Skeletal muscle satellite cell (primary cell): ENCODE measurements around the gene PRKG2.

ENCODE experiments used
- H3K27me3 ChIP-seq: 2 replicates; pipeline ENCODE4 v1.7.0; 2013; ENCODE audit warnings: low read length; ENCODE audit not compliant: control insufficient read depth, insufficient read depth
- H3K36me3 ChIP-seq: 2 replicates; pipeline ENCODE4 v1.7.0; 2013; ENCODE audit warnings: mild to moderate bottlenecking, control low read depth, low read length; ENCODE audit not compliant: insufficient read depth
- H3K4me1 ChIP-seq: 2 replicates; pipeline ENCODE4 v1.7.0; 2013; ENCODE audit warnings: low read length; ENCODE audit not compliant: control insufficient read depth, insufficient read depth
- H3K4me2 ChIP-seq: 2 replicates; pipeline ENCODE4 v1.7.0; 2013; ENCODE audit warnings: mild to moderate bottlenecking, low read length
- H3K4me3 ChIP-seq: 2 replicates; pipeline ENCODE4 v1.7.0; 2013; ENCODE audit warnings: low read length
- H3K9ac ChIP-seq: 2 replicates; pipeline ENCODE4 v1.7.0; 2013; ENCODE audit warnings: mild to moderate bottlenecking, low read depth, low read length, moderate library complexity
- H3K9me3 ChIP-seq: replicated peaks from 2 replicates; pipeline ENCODE4 v1.7.0; 2013; ENCODE audit warnings: mild to moderate bottlenecking, control low read depth, low read length

The PRKG2 gene

GRCh38 chr4:81118086-81118485 is 96.9 kb downstream of the PRKG2 start:
- Histone ChIP-seq H3K27me3 (no peaks in the 10 kb centered on the region), H3K9ac (no peak overlapping the region), H3K9me3 (no peaks in the 10 kb centered on the region), H3K4me1 (no peaks in the 10 kb centered on the region), H3K4me2 (no peak overlapping the region), H3K4me3 (no peak overlapping the region), H3K36me3 (no peaks in the 10 kb centered on the region)

- H3K9me3 ChIP-seq = no peaks in the 10 kb centered on the region
- no peak overlapping the region for H3K4me2 ChIP-seq
- no peaks in the 10 kb centered on the region for H3K27me3 ChIP-seq
- no peak overlapping the region for H3K4me3 ChIP-seq
- no peak overlapping the region for H3K9ac ChIP-seq
- no peaks in the 10 kb centered on the region for H3K36me3 ChIP-seq
- no peaks in the 10 kb centered on the region for H3K4me1 ChIP-seq
Observed at GRCh38 chr4:81116566-81116965, 98.5 kb downstream of the PRKG2 start.

- no peak overlapping the region for H3K4me3 ChIP-seq
- no peaks in the 10 kb centered on the region for H3K36me3 ChIP-seq
- no peak overlapping the region for H3K4me2 ChIP-seq
- no peak overlapping the region for H3K9ac ChIP-seq
- no peaks in the 10 kb centered on the region for H3K4me1 ChIP-seq
- no peaks in the 10 kb centered on the region for H3K9me3 ChIP-seq
- no peaks in the 10 kb centered on the region for H3K27me3 ChIP-seq
Observed at GRCh38 chr4:81113024-81113423, 102.0 kb downstream of the PRKG2 start.

- no peaks in the 10 kb centered on the region for H3K27me3 ChIP-seq
- H3K4me3 ChIP-seq = no peak overlapping the region
- no peaks in the 10 kb centered on the region for H3K36me3 ChIP-seq
- H3K4me2 ChIP-seq = no peak overlapping the region
- H3K9me3 ChIP-seq = no peaks in the 10 kb centered on the region
- no peak overlapping the region for H3K9ac ChIP-seq
- no peaks in the 10 kb centered on the region for H3K4me1 ChIP-seq
Observed at GRCh38 chr4:81109356-81109755, 105.7 kb downstream of the PRKG2 start.

- Histone ChIP-seq H3K9ac (no peak overlapping the region), H3K4me2 (no peak overlapping the region), H3K27me3 (no peaks in the 10 kb centered on the region), H3K36me3 (no peaks in the 10 kb centered on the region), H3K4me3 (no peak overlapping the region), H3K4me1 (no peaks in the 10 kb centered on the region), H3K9me3 (no peaks in the 10 kb centered on the region)
Observed at GRCh38 chr4:81106150-81106549, 108.9 kb downstream of the PRKG2 start.

GRCh38 chr4:81102107-81102506 is 112.9 kb downstream of the PRKG2 start:
- Histone ChIP-seq H3K9ac (no peak overlapping the region), H3K9me3 (no peaks in the 10 kb centered on the region), H3K36me3 (no peaks in the 10 kb centered on the region), H3K4me3 (no peak overlapping the region), H3K27me3 (no peaks in the 10 kb centered on the region), H3K4me1 (no peaks in the 10 kb centered on the region), H3K4me2 (no peak overlapping the region)

GRCh38 chr4:81096566-81096965 is 118.5 kb downstream of the PRKG2 start:
- H3K36me3 ChIP-seq = no peaks in the 10 kb centered on the region
- H3K4me2 ChIP-seq = no peak overlapping the region
- H3K4me3 ChIP-seq = no peak overlapping the region
- no peaks in the 10 kb centered on the region for H3K4me1 ChIP-seq
- H3K9me3 ChIP-seq = no peaks in the 10 kb centered on the region
- H3K27me3 ChIP-seq = no peaks in the 10 kb centered on the region
- H3K9ac ChIP-seq = no peak overlapping the region

GRCh38 chr4:81095389-81095788 is 119.6 kb downstream of the PRKG2 start:
- no peaks in the 10 kb centered on the region for H3K36me3 ChIP-seq
- no peaks in the 10 kb centered on the region for H3K4me1 ChIP-seq
- no peaks in the 10 kb centered on the region for H3K27me3 ChIP-seq
- H3K9me3 ChIP-seq = no peaks in the 10 kb centered on the region
- no peak overlapping the region for H3K4me2 ChIP-seq
- H3K9ac ChIP-seq = no peak overlapping the region
- no peak overlapping the region for H3K4me3 ChIP-seq

GRCh38 chr4:81093720-81094401 is 121.2 kb downstream of the PRKG2 start:
- H3K4me3 ChIP-seq = no peak overlapping the region
- no peaks in the 10 kb centered on the region for H3K27me3 ChIP-seq
- H3K4me2 ChIP-seq = no peak overlapping the region
- no peaks in the 10 kb centered on the region for H3K4me1 ChIP-seq
- H3K9me3 ChIP-seq = no peaks in the 10 kb centered on the region
- H3K9ac ChIP-seq = no peak overlapping the region
- no peaks in the 10 kb centered on the region for H3K36me3 ChIP-seq

GRCh38 chr4:81085979-81086378 is 129.0 kb downstream of the PRKG2 start:
- Histone ChIP-seq H3K4me1 (peaks cover 5% of the 10 kb centered on the region), H3K27me3 (no peaks in the 10 kb centered on the region), H3K4me3 (no peak overlapping the region), H3K9me3 (no peaks in the 10 kb centered on the region), H3K36me3 (no peaks in the 10 kb centered on the region), H3K4me2 (no peak overlapping the region), H3K9ac (no peak overlapping the region)

- no peaks in the 10 kb centered on the region for H3K9me3 ChIP-seq
- peaks cover 5% of the 10 kb centered on the region for H3K4me1 ChIP-seq
- H3K4me2 ChIP-seq = no peak overlapping the region
- no peaks in the 10 kb centered on the region for H3K36me3 ChIP-seq
- H3K4me3 ChIP-seq = no peak overlapping the region
- H3K9ac ChIP-seq = no peak overlapping the region
- H3K27me3 ChIP-seq = no peaks in the 10 kb centered on the region
Observed at GRCh38 chr4:81085291-81085690, 129.7 kb downstream of the PRKG2 start.

- Histone ChIP-seq H3K9ac (no peak overlapping the region), H3K4me2 (no peak overlapping the region), H3K27me3 (no peaks in the 10 kb centered on the region), H3K36me3 (no peaks in the 10 kb centered on the region), H3K4me1 (peaks cover 5% of the 10 kb centered on the region), H3K9me3 (no peaks in the 10 kb centered on the region), H3K4me3 (no peak overlapping the region)
Observed at GRCh38 chr4:81084634-81085033, 130.4 kb downstream of the PRKG2 start.
